ENCODE results near the gene DNAJC22.
"Not testable (repeated sequence)": the region's sequence is repeated elsewhere in the genome, so short reads cannot be mapped to it uniquely, and the experiment has no call there.

Gene DNAJC22

DNA sequence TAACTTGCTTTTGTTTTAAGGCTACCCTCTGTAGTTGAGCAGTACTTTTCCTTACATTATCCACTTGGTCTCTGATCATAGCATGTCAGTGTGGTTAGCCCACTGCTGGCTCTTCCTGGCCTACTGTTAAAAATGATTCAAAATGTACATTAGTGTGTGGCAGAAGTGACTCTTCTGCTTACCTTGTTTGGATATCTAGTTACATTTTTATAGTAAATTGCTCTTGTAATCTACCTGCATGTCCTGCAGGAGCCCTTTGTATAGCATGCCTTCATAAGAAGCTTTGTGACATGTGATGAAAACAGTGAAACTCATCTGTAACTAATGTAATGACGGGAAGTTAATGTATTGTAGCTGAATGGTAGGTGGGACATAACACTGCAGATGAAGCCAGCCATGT, 28.7 kb downstream of the DNAJC22 start:
- no peak for DNase-seq

DNA sequence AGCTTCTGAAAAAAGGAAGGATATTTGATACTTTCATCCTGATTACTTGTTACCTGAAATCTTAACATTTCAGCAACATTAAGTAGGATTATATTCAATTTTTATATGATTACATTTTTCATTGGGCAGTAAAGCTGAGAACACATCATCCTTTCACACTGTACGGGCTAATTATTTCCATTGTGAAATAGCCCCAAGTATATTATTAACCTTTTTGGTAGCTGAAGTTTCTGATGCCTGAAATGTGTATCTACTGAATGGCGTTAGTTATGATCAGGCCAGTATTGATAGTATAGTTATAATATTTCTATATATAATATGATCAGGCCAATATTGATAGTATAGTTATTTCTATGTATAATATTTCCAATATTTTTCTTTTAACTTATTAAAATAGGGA, 30.7 kb downstream of the DNAJC22 start:
- no peak for DNase-seq

GRCh38 chr12:49380184-49380583, 33.5 kb downstream of the DNAJC22 start:
- not testable (repeated sequence) for DNase-seq

GRCh38 chr12:49388682-49389386, 42.1 kb downstream of the DNAJC22 start:
- DNase-seq: no peak

DNA sequence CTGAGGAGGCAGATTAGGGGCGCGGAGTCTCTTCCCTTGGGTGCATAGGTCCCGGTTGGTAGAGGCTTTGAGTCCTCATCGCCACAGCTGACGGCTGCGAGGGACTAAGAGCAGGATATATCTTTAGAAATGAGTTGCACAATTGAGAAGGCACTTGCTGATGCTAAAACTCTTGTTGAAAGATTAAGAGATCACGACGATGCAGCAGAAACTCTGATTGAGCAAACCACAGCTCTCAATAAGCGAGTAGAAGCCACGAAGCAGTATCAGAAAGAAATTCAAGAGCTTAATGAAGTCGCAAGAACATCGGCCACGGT, 42.7 kb downstream of the DNAJC22 start:
- DNase-seq: no peak

DNA sequence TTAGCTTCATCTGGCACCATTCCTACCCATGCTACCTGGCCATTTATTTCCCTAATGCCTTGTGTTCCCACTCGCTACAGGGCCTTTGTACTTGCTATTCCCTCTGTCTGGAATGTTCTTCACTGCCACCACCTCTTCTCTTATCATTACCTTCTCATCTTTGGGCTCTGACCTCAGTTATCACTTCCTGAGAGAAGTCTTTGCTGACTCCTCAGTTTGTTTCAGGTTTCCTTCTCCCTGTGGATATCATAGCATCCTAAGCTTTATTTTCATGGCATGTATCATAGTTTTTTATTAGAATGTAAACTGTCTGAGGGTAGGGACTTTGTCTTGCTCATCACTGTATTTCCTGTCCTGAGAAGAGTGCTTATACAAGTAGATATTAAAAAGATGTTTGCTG, 50.3 kb downstream of the DNAJC22 start:
- DNase-seq: no peak

DNA sequence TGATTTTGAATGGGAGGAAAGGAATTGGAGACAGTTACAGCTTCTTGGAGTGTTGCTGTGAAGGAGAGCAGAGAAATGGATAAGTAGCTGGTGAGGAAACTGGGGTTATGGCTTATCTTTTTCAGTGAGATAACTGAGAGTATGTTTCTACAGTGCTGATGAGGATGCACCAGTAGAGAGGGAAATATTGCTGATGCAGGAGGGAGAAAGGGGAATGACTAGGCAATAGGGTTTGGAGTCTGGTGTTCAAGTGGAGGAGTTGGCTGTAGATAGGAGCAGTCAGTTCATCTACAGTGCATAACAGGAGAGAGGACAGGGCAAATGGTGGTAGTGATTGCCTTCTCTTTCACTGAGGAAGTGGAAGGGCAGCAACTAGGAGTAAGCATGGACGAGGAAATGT, 53.6 kb downstream of the DNAJC22 start:
- DNase-seq: no peak
